Measurements from ENCODE around the gene AREG.

- TF ChIP-seq CTCF (IDR thresholded peaks at IDR 0.05): no peak
- no peak for TF ChIP-seq POLR2A (IDR thresholded peaks at IDR 0.05)
These were observed 38.4 kb downstream of the AREG start for GRCh38 chr4:74483226-74483911.
